ENCODE data around the gene IGFN1. TPM values are rescaled to one million over a fixed set of nuclear protein-coding genes. Genes with fewer than 3 reads are reported as not detected.

IGFN1 gene
- total and polyA plus RNA-seq, 2 donors (not counting 3 experiments of a cell fraction or from before 2014, with no cell fraction given): not detected

DNA sequence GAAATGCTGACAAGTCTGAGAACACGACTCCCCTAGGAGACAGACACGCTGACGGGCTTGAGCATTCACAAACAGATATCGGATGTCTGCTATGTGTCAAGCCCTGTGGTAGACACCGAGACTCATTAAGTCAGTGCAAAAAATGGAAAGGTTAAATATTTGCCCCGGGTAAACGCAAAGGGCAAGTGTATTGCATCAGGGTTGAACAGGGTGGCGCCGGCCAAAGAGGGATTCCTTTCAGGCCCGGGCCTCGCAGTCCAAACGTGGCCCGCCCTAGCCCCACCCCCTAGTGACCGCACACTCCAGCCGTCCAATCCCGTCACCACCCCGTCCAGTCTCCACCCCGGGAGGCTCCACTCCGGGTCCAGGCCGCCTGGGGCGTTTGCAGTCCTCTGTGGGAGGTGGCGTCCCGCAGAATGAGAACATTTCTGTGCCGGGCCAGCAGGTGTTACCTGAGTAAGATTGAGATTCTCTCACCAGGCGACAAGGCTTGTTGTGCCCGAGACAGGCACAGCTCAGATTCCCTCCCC is 20.0 kb upstream of the IGFN1 start:
- Histone ChIP-seq H4K20me1 (replicated peaks; ENCODE audit: control insufficient read depth, extremely low read depth, insufficient read depth, low read length) (no peaks in the 10 kb centered on the region), H3K36me3 (ENCODE audit: control insufficient read depth in 2 of 2, extremely low read depth in 1 of 2, insufficient read depth in 2 of 2, low read length in 2 of 2) (no peaks in the 10 kb centered on the region), H3K9me1 (replicated peaks; ENCODE audit: control insufficient read depth, extremely low read depth, insufficient read depth, low read length) (no peaks in the 10 kb centered on the region), H3K79me2 (ENCODE audit: control insufficient read depth, insufficient read depth, low read length) (no peaks in the 10 kb centered on the region), H3K4me3 (replicated peaks in 1 of 3; ENCODE audit: insufficient read depth in 1 of 3, low read depth in 1 of 3, low read length in 3 of 3) (peak overlapping the region; percentile 51 to 57 (median 55)), H3K27me3 (ENCODE audit: control insufficient read depth in 2 of 2, insufficient read depth in 2 of 2, low read length in 2 of 2) (peaks cover 9 to 11% of the 10 kb centered on the region in 2 experiments), H3K9ac (replicated peaks; ENCODE audit: extremely low read depth, insufficient read depth, low read length) (peak overlapping the region; percentile 67), H3K4me2 (ENCODE audit: insufficient read depth, low read length) (peak overlapping the region; percentile 69), H3K4me1 (ENCODE audit: control insufficient read depth, extremely low read depth, insufficient read depth, low read length) (peaks cover 9% of the 10 kb centered on the region), H3K9me3 (replicated peaks; ENCODE audit: control insufficient read depth, insufficient read depth, low read length) (no peaks in the 10 kb centered on the region), H2AFZ (ENCODE audit: low read depth, low read length) (peak overlapping the region; percentile 99), H3K27ac (ENCODE audit: insufficient read depth, low read depth, low read length) (no peak overlapping the region)
- DNase-seq (ENCODE audit: low read depth, low spot score) (peak; percentile 82), FAIRE-seq (peak; percentile 91)
- dilution Hi-C loops (cut with MboI; ENCODE audit: extremely low pct_ligation_motif_present, low sequenced_read_pairs): no loop called here
- CTCF ChIA-PET: interaction anchor here (1.5 to 2.2 kb wide), 3 partner anchors 11 to 21 kb away, joined by 3 to 15 read pairs (median 6); partner anchors contain the start of gene TMEM9
- POLR2A ChIA-PET: no interaction called here
- intact Hi-C loops (cut with micrococcal nuclease): loop anchor here (1.0 kb wide), 1 partner anchor 16 kb away; the partner anchor contains the start of gene TMEM9
- TF ChIP-seq CTCF (IDR thresholded peaks at IDR 0.05; ENCODE audit: extremely low read depth in 1 of 2, insufficient read depth in 1 of 2, low read depth in 1 of 2, low read length in 2 of 2) (no peak), MAX (IDR thresholded peaks at IDR 0.05; ENCODE audit: insufficient read depth, insufficient read length) (no peak)
- no TSS peak for BruUV-seq (replicated peaks)

All from endothelial cell of umbilical vein (primary cell).